ENCODE data around the gene SPATA25. TPM values are rescaled to one million over a fixed set of nuclear protein-coding genes. Genes with fewer than 3 reads are reported as not detected.
"Not testable (repeated sequence)": the region's sequence is repeated elsewhere in the genome, so short reads cannot be mapped to it uniquely, and the experiment has no call there.

SPATA25 gene
- total RNA-seq, 2 donors from 2014 or later = 1.5 TPM

DNA sequence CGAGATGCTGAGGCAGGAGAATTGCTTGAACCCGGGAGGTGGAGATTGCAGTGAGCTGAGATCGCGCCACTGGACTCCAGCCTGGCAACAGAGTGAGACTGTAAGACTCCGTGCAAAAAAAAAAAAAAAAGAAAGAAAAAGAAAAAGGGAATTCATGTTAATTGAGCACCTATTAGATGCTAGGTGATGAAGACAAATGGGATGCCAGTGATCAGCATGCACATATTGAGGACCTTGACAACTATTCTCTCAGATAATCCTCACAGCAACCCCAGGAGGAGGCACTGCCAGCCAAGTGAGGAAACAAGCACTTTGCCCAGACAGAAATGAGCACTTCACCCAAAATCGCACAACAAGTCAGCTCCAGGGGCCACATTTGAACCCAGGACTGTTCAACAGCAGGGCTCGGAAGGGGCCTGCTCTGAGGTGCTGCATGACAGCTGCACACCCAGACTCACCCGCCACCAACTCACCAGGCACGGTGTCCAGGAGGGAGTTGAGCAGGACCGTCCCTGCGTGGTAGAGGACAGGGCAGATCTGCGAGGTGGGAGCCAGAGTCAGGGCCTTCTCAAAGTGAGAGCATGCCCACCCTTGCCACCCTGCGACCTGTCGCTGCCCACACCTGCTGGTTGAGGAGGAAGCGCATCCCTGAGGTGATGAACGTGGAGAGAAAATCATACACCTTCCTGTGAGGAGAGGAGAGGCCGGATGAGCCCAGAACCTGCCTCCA is 20.0 kb upstream of the SPATA25 start:
- intact Hi-C loops (cut with DNase I) = no loop called here
- TF ChIP-seq, protein P1, sequence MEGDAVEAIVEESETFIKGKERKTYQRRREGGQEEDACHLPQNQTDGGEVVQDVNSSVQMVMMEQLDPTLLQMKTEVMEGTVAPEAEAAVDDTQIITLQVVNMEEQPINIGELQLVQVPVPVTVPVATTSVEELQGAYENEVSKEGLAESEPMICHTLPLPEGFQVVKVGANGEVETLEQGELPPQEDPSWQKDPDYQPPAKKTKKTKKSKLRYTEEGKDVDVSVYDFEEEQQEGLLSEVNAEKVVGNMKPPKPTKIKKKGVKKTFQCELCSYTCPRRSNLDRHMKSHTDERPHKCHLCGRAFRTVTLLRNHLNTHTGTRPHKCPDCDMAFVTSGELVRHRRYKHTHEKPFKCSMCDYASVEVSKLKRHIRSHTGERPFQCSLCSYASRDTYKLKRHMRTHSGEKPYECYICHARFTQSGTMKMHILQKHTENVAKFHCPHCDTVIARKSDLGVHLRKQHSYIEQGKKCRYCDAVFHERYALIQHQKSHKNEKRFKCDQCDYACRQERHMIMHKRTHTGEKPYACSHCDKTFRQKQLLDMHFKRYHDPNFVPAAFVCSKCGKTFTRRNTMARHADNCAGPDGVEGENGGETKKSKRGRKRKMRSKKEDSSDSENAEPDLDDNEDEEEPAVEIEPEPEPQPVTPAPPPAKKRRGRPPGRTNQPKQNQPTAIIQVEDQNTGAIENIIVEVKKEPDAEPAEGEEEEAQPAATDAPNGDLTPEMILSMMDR (IDR thresholded peaks at IDR 0.05) = no peak
- no peaks in the 10 kb centered on the region for H3K27me3 ChIP-seq
- DNase-seq = no peak
- H3K27ac ChIP-seq = no peak overlapping the region
- H3K4me1 ChIP-seq = peaks cover 7% of the 10 kb centered on the region
- no peak overlapping the region for H3K4me3 ChIP-seq
- no peaks in the 10 kb centered on the region for H3K36me3 ChIP-seq
- H3K9me3 ChIP-seq = no peaks in the 10 kb centered on the region
- no peak overlapping the region for H3K9ac ChIP-seq (ENCODE audit: low read depth in 2 of 2, low read length in 2 of 2)

DNA sequence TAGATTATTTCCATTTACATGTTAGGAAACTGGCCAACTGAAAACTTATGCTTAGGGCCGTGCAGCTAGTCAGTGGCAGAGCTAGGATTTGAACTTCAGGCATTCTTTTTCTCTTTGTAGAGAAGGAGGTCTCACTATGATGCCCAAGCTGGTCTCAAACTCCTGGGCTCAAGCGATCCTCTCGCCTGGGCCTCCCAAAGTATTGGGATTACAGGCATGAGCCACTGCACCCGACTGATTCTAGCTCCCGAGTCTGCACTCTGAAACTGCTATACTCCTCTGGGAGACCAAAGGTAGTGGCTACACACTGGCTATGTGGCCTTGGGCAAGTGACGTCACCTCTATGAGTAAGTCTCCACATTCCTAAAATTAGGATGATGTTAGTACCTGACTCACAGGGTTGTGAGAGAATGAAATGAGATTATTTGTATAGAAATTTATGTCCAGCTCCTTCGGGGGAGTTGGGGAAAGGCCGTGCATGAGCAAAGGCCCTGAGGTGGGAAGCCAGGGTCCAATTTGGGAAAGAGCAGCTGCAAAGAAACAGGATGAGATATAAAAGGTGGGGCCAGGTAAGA is 18.2 kb upstream of the SPATA25 start:
- Histone ChIP-seq H3K9me3 (no peaks in the 10 kb centered on the region), H3K27me3 (no peaks in the 10 kb centered on the region), H3K4me3 (no peak overlapping the region), H3K4me1 (no peaks in the 10 kb centered on the region), H3K9ac (ENCODE audit: low read depth in 2 of 2, low read length in 2 of 2) (no peak overlapping the region), H3K36me3 (no peaks in the 10 kb centered on the region), H3K27ac (no peak overlapping the region)
- DNase-seq = no peak
- TF ChIP-seq, protein P1 (IDR thresholded peaks at IDR 0.05) = no peak
- intact Hi-C loops (cut with DNase I) = no loop called here

DNA sequence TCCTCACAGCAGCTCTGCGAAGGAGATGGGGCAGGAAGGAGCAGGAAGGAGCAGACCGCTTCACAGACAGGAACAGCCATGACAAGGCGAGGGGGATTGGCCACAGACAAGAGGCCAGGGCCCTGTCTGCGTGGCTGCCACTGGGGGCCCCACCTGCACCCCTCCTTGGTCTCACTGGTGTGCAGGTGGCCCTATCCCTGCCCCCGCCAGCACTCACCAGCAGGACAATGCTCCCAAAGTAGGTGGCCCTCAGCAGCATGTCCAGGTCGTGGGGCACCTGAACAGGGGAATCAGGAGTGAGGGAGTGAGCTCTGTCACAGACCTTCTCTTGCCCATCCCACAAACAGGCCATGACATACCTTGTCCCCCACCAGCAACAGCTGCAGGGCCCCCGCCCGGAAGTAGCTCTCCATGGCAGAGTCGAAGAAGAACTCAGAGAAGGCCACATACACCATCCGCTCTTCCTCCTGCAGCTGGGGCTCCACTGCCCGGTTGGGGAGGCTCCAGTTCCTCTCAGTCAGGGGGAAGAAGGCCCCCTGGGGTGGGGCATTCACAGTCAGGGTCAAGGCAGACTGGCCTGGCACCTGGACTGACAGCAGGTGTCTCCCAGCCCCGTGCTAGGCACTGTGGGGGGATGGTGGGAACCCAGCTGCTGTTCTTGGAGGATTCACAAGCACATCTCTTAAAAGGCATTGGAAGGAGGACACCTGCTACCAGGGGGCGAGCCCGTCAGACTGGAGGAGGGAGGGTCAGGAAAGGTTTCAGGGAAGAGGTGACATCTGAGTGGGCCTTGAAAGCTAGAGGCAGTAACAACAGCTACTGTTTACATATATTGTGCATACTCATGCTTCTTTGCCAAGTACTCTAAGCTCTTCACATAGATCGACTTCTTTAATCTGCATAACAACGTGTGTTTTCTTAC is 17.4 kb upstream of the SPATA25 start:
- Histone ChIP-seq H3K9ac (ENCODE audit: low read depth in 2 of 2, low read length in 2 of 2) (no peak overlapping the region), H3K27ac (no peak overlapping the region), H3K9me3 (no peaks in the 10 kb centered on the region), H3K36me3 (no peaks in the 10 kb centered on the region), H3K4me1 (no peaks in the 10 kb centered on the region), H3K4me3 (no peak overlapping the region), H3K27me3 (no peaks in the 10 kb centered on the region)
- intact Hi-C loops (cut with DNase I) = no loop called here
- no peak for DNase-seq
- TF ChIP-seq, protein P1 (IDR thresholded peaks at IDR 0.05) = no peak

DNA sequence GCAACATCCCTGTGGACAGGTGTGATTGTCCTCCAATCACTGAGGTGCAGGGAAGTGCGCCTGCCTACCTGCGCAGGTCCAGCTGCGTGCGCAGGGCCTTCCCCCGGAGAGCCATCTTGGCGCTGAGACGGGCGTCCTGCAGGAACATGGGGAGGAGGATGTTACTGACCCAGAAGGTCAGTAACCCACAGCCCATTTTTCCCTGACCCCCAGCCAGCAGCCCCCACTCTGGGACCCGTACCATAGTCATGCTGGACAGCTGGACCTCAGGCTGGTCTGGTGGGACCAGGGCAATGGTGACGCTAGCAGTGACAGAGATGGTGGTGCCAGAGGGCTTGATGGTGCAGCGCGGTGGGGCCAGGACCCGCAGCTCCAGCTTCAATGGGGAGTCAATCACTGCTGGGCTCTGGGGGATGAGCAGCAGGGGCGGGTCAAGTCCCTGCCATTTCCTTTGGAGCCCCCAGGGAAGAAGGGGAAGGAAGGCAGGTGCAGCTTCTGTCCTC is 14.8 kb upstream of the SPATA25 start:
- H3K9ac ChIP-seq (ENCODE audit: low read depth in 2 of 2, low read length in 2 of 2) = no peak overlapping the region
- no peaks in the 10 kb centered on the region for H3K36me3 ChIP-seq
- TF ChIP-seq, protein P1 (IDR thresholded peaks at IDR 0.05) = no peak
- DNase-seq = no peak
- no peak overlapping the region for H3K27ac ChIP-seq
- H3K27me3 ChIP-seq = no peaks in the 10 kb centered on the region
- no peak overlapping the region for H3K4me3 ChIP-seq
- no peaks in the 10 kb centered on the region for H3K4me1 ChIP-seq
- intact Hi-C loops (cut with DNase I) = no loop called here
- H3K9me3 ChIP-seq = no peaks in the 10 kb centered on the region

DNA sequence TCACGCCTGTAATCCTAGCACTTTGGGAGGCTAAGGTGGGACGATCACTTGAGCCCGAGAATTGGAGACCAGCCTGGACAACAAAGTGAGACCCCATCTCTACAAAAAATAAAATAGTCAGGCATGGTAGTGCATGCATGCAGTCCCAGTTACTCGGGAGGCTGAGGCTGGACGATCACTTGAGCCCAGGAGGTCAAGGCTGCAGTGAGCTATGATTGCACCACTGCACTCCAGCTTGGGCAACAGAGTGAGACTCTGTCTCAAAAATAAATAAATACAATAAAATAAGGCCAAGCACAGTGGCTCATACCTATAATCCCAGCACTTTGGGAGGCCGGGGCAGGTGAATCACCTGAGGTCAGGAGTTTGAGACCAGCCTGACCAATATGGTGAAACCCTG is 13.9 kb upstream of the SPATA25 start:
- H3K27me3 ChIP-seq; H3K4me1 ChIP-seq; H3K9me3 ChIP-seq; H3K9ac ChIP-seq (ENCODE audit: low read depth in 2 of 2, low read length in 2 of 2); H3K4me3 ChIP-seq; H3K36me3 ChIP-seq; DNase-seq; intact Hi-C loops (cut with DNase I); H3K27ac ChIP-seq: not testable (repeated sequence)

Measured in colonic mucosa (tissue), 4 donors.